SK-N-MC (cell line): Measurements from ENCODE around the gene RHCE.
A peak's percentile ranks its signal among the peaks of the same experiment; 100 is the strongest.
"Not testable (repeated sequence)": the region's sequence is repeated elsewhere in the genome, so short reads cannot be mapped to it uniquely, and the experiment has no call there.

Experiments
- DNase-seq: peaks from one replicate; pipeline ENCODE4 v3.0.0-alpha.2; 2011; ENCODE audit warnings: low read depth, low spot score
- H3K27ac ChIP-seq: fragments of 200-600 bp; sonication (generic); 2 replicates; pipeline ENCODE4 v1.5.1; 2016; ENCODE audit warnings: mixed run types
- H3K36me3 ChIP-seq: fragments of 200-600 bp; sonication (generic); 2 replicates; pipeline ENCODE4 v1.6.1; 2017; ENCODE audit warnings: antibody characterized with exemption, low read length, mixed read lengths; ENCODE audit not compliant: insufficient read depth
- H3K4me3 ChIP-seq: fragments of 200-600 bp; sonication (generic); 2 replicates; pipeline ENCODE4 v1.5.1; 2016
- H3K9ac ChIP-seq: fragments of 200-600 bp; sonication (generic); 2 replicates; pipeline ENCODE4 v1.8.0; 2017; ENCODE audit warnings: mixed run types, mixed read lengths; ENCODE audit not compliant: insufficient read length
- H3K9me3 ChIP-seq: fragments of 200-600 bp; sonication (generic); 2 replicates; pipeline ENCODE4 v1.6.1; 2017; ENCODE audit warnings: low read depth, mild to moderate bottlenecking, antibody characterized with exemption, low read length, moderate library complexity, mixed read lengths
- EZH2 ChIP-seq: fragments of 200-600 bp; sonication (generic); IDR thresholded peaks from one replicate; pipeline ENCODE4 v1.6.1; 2017; ENCODE audit warnings: antibody characterized with exemption
- FOXP2 ChIP-seq: optimal IDR thresholded peaks from 2 replicates; pipeline ENCODE3; 2011; ENCODE audit warnings: mild to moderate bottlenecking, moderate library complexity; ENCODE audit not compliant: insufficient read depth; ENCODE audit errors: extremely low read length, control extremely low read depth
- POLR2AphosphoS5 ChIP-seq: IDR thresholded peaks from 2 replicates; pipeline ENCODE4 v1.6.1; 2012; ENCODE audit warnings: mild to moderate bottlenecking, low read depth, low read length, borderline replicate concordance

RHCE gene

GRCh38 chr1:25387096-25387495 is 33.5 kb downstream of the RHCE start:
- not testable (repeated sequence) for H3K27ac ChIP-seq
- peak; percentile 96 for DNase-seq

GRCh38 chr1:25383875-25384274 is 36.8 kb downstream of the RHCE start:
- H3K4me3 ChIP-seq, H3K9ac ChIP-seq, H3K9me3 ChIP-seq, H3K27ac ChIP-seq, H3K36me3 ChIP-seq, DNase-seq: not testable (repeated sequence)

More at GRCh38 chr1:25387096-25387495, 33.5 kb downstream of the RHCE start:
- TF ChIP-seq POLR2AphosphoS5 = peak; percentile 16; the same call in 1 of the 2 replicates
- H3K9me3 ChIP-seq, H3K9ac ChIP-seq, H3K4me3 ChIP-seq, H3K36me3 ChIP-seq: not testable (repeated sequence)

- not testable (repeated sequence) for H3K9me3 ChIP-seq
These were observed 37.5 kb downstream of the RHCE start for GRCh38 chr1:25383090-25383489.

GRCh38 chr1:25382543-25382942 is 38.1 kb downstream of the RHCE start:
- H3K9ac ChIP-seq, DNase-seq, H3K4me3 ChIP-seq, H3K9me3 ChIP-seq, H3K27ac ChIP-seq, H3K36me3 ChIP-seq: not testable (repeated sequence)

More at GRCh38 chr1:25383090-25383489, 37.5 kb downstream of the RHCE start:
- H3K27ac ChIP-seq, DNase-seq, H3K36me3 ChIP-seq, H3K9ac ChIP-seq, H3K4me3 ChIP-seq: not testable (repeated sequence)

- H3K27ac ChIP-seq, DNase-seq, H3K4me3 ChIP-seq, H3K9ac ChIP-seq, H3K36me3 ChIP-seq, H3K9me3 ChIP-seq: not testable (repeated sequence)
These were observed 42.3 kb downstream of the RHCE start for GRCh38 chr1:25378367-25378766.

- DNase-seq = peak; percentile 85
- H3K9ac ChIP-seq, H3K36me3 ChIP-seq, H3K9me3 ChIP-seq: not testable (repeated sequence)
- TF ChIP-seq POLR2AphosphoS5 = peak; percentile 54; the same call in 1 of the 2 replicates
- peak overlapping the region; percentile 80 for H3K27ac ChIP-seq
- peak overlapping the region; percentile 48 for H3K4me3 ChIP-seq
These were observed 48.9 kb downstream of the RHCE start for GRCh38 chr1:25371757-25372156.

- H3K9ac ChIP-seq, H3K4me3 ChIP-seq, H3K27ac ChIP-seq, DNase-seq, H3K36me3 ChIP-seq, H3K9me3 ChIP-seq: not testable (repeated sequence)
These were observed 50.8 kb downstream of the RHCE start for GRCh38 chr1:25369691-25370271.

- H3K27ac ChIP-seq = no peak overlapping the region
- no peak for DNase-seq
- no peak overlapping the region for H3K4me3 ChIP-seq
- no peaks in the 10 kb centered on the region for H3K36me3 ChIP-seq
- H3K9ac ChIP-seq = no peak overlapping the region
- H3K9me3 ChIP-seq = no peaks in the 10 kb centered on the region
- no peak for TF ChIP-seq EZH2
- TF ChIP-seq FOXP2 = no peak
- TF ChIP-seq POLR2AphosphoS5 = no peak
These were observed 51.4 kb downstream of the RHCE start for GRCh38 chr1:25369241-25369640.

GRCh38 chr1:25362634-25363559 is 57.7 kb downstream of the RHCE start:
- DNase-seq, H3K9me3 ChIP-seq, H3K27ac ChIP-seq, H3K9ac ChIP-seq, H3K4me3 ChIP-seq: not testable (repeated sequence)
- peaks cover 24% of the 10 kb centered on the region for H3K36me3 ChIP-seq

- no peaks in the 10 kb centered on the region for H3K9me3 ChIP-seq
- H3K36me3 ChIP-seq = peaks cover 24% of the 10 kb centered on the region
- H3K9ac ChIP-seq = no peak overlapping the region
- no peak for TF ChIP-seq POLR2AphosphoS5
- peak overlapping the region; percentile 18; the same call in 1 of the 2 replicates for H3K4me3 ChIP-seq
- peak overlapping the region; percentile 91 for H3K27ac ChIP-seq
- DNase-seq = no peak
These were observed 58.7 kb downstream of the RHCE start for GRCh38 chr1:25361901-25362300.
